ENCODE data around the gene NUDT4. TPM values are rescaled to one million over a fixed set of nuclear protein-coding genes. Genes with fewer than 3 reads are reported as not detected.

Gene NUDT4
- total and polyA plus RNA-seq, 9 of the 15 experiments (the other 6 are each of a cell fraction or from before 2014, with no cell fraction given): 38.1 to 164 (median 99.2) TPM

DNA sequence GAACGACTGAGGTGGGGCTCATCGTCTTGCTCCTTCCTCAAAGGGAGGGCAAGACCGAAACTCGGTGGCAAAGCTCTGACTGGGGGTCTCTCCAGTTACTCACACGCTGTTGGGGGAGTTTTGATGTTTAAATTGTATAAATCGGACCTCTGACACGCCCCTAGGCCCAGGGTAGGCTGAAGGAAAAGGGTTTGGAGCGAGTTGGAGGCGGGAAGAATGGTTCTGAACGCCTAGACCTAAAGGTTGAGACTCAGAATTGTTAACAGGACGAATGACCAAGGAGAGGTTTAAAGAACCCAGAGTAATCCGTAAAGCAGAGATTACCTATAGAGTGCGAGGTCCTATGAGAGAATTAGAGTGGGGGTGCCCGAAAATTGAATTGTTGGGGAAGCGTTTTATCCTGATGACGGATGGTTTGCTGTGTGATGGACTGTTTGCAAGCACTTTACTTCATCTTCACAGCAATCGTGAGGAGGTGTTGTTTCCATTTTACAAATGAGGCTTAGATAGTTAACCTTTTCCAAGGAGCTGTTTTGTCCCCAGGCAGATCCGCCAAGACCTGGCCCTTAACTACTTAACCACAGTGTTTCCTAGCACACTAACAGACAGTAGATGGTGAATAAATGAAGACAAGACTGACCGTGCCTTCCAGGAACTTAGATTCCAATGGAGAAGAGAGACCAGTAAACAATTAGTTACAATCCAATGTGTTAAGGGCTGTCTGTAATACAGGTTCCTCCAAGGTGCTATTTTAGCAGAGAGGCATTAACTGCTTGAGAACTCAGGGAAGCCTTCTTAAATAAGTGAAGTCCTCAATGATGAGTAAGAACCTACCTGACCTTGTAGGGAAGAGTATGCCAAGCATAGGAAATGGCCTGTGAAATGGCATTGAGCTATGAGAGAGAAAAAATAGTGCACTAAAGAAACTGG lies 65.0 kb downstream of the NUDT4 start:
- POLR2A ChIA-PET: interaction anchor here (0.6 to 1.7 kb wide), 11 partner anchors 11 to 658 kb away, joined by 3 to 5 read pairs (median 3); no protein-coding TSS in a partner anchor
- peaks cover 53% of the 10 kb centered on the region for H3K79me2 ChIP-seq (ENCODE audit: control insufficient read depth, insufficient read depth, low read length)
- peaks cover 30% of the 10 kb centered on the region for H4K20me1 ChIP-seq (replicated peaks; ENCODE audit: control insufficient read depth, insufficient read depth, low read length)
- peak in 1 of 4 experiments; percentile 29 for DNase-seq (ENCODE audit: extremely low read depth in 1 of 4, low spot score in 3 of 4)
- peak overlapping the region; percentile 94 for H3K9ac ChIP-seq (ENCODE audit: insufficient read depth in 1 of 2, low read depth in 2 of 2, low read length in 2 of 2)
- in situ Hi-C loops (cut with MboI) (no loop called here), intact Hi-C loops (cut with micrococcal nuclease) (no loop called here)
- BruUV-seq (replicated peaks): TSS peak; percentile 88
- H3K27ac ChIP-seq (ENCODE audit: extremely low read depth, low read depth, low read length): peak overlapping the region; percentile 93
- ATAC-seq: peak; percentile 6
- H3K9me3 ChIP-seq (replicated peaks; ENCODE audit: control insufficient read depth, insufficient read depth, low read depth, low read length): no peaks in the 10 kb centered on the region
- FAIRE-seq: no peak
- no peaks in the 10 kb centered on the region for H3K27me3 ChIP-seq (ENCODE audit: control insufficient read depth in 2 of 2, insufficient read depth in 2 of 2, low read length in 2 of 2)
- H3K9me1 ChIP-seq (ENCODE audit: control insufficient read depth, insufficient read depth, low read length): peaks cover 7% of the 10 kb centered on the region
- CTCF ChIA-PET (ENCODE audit: low intra/inter-chr PET ratio): no interaction called here
- WGBS (ENCODE audit: insufficient coverage, low coverage, missing lambda C conversion rate): 1% methylated on average over 19 of the region's 19 CpGs
- H3K4me3 ChIP-seq: peak overlapping the region; percentile 89
- H3K4me1 ChIP-seq (replicated peaks in 1 of 2; ENCODE audit: control insufficient read depth in 2 of 2, insufficient read depth in 2 of 2, low read length in 2 of 2): peaks cover 8 to 29% of the 10 kb centered on the region in 2 experiments
- peak overlapping the region; percentile 88 for H2AFZ ChIP-seq (ENCODE audit: low read depth, low read length)
- H3K36me3 ChIP-seq (ENCODE audit: control insufficient read depth, insufficient read depth, low read length): peaks cover 12% of the 10 kb centered on the region; the same call in 1 of the 3 replicates
- peak overlapping the region; percentile 89 for H3K4me2 ChIP-seq (ENCODE audit: insufficient read depth, low read length)
- TF ChIP-seq HDAC2 (IDR thresholded peaks at IDR 0.05): 0 out of 2 replicates have a peak, but pooled peaks have one; percentile 21
- peak; percentile 18; the same call in 1 of the 2 replicates for TF ChIP-seq ZFX (CRISPR knock-in tag; IDR thresholded peaks at IDR 0.05)
- TF ChIP-seq ZNF589 (CRISPR knock-in tag; IDR thresholded peaks at IDR 0.05; ENCODE audit: low read depth): 0 out of 2 replicates have a peak, but pooled peaks have one; percentile 17
- TF ChIP-seq, protein P1, sequence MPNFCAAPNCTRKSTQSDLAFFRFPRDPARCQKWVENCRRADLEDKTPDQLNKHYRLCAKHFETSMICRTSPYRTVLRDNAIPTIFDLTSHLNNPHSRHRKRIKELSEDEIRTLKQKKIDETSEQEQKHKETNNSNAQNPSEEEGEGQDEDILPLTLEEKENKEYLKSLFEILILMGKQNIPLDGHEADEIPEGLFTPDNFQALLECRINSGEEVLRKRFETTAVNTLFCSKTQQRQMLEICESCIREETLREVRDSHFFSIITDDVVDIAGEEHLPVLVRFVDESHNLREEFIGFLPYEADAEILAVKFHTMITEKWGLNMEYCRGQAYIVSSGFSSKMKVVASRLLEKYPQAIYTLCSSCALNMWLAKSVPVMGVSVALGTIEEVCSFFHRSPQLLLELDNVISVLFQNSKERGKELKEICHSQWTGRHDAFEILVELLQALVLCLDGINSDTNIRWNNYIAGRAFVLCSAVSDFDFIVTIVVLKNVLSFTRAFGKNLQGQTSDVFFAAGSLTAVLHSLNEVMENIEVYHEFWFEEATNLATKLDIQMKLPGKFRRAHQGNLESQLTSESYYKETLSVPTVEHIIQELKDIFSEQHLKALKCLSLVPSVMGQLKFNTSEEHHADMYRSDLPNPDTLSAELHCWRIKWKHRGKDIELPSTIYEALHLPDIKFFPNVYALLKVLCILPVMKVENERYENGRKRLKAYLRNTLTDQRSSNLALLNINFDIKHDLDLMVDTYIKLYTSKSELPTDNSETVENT (CRISPR knock-in tag; IDR thresholded peaks at IDR 0.05): no peak
- TF ChIP-seq ZNF175 (CRISPR knock-in tag; IDR thresholded peaks at IDR 0.05; ENCODE audit: low read depth): 0 out of 2 replicates have a peak, but pooled peaks have one; percentile 13
- TF ChIP-seq PML (IDR thresholded peaks at IDR 0.05; ENCODE audit: low read length): peak; percentile 14; the same call in 1 of the 2 replicates
- TF ChIP-seq, protein P2, sequence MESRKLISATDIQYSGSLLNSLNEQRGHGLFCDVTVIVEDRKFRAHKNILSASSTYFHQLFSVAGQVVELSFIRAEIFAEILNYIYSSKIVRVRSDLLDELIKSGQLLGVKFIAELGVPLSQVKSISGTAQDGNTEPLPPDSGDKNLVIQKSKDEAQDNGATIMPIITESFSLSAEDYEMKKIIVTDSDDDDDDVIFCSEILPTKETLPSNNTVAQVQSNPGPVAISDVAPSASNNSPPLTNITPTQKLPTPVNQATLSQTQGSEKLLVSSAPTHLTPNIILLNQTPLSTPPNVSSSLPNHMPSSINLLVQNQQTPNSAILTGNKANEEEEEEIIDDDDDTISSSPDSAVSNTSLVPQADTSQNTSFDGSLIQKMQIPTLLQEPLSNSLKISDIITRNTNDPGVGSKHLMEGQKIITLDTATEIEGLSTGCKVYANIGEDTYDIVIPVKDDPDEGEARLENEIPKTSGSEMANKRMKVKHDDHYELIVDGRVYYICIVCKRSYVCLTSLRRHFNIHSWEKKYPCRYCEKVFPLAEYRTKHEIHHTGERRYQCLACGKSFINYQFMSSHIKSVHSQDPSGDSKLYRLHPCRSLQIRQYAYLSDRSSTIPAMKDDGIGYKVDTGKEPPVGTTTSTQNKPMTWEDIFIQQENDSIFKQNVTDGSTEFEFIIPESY (CRISPR knock-in tag; IDR thresholded peaks at IDR 0.05): peak; percentile 46; the same call in 1 of the 2 replicates
- TF ChIP-seq HNRNPK (IDR thresholded peaks at IDR 0.05; ENCODE audit: low read depth, low read length, poor library complexity, severe bottlenecking): no peak
- no peak; the same call in 1 of the 2 replicates for TF ChIP-seq TAF7 (tag; IDR thresholded peaks at IDR 0.05)
- TF ChIP-seq POLR2AphosphoS5 (IDR thresholded peaks at IDR 0.05; ENCODE audit: control insufficient read depth, insufficient read depth, low read depth, low read length): peak; percentile 81
- 0 out of 2 replicates have a peak, but pooled peaks have one; percentile 5 for TF ChIP-seq EP400 (IDR thresholded peaks at IDR 0.05)
- TF ChIP-seq DPF2 (IDR thresholded peaks at IDR 0.05): peak; percentile 44; the same call in 1 of the 2 replicates
- peak; percentile 0; the same call in 1 of the 2 replicates for TF ChIP-seq CTBP1 (IDR thresholded peaks at IDR 0.05; ENCODE audit: borderline replicate concordance)
- peak in 1 of 2 experiments; percentile 59; a peak in 1 of 4 replicates for TF ChIP-seq FOXA3 (CRISPR knock-in tag; conservative IDR thresholded peaks at IDR 0.05 in 1 of 2, IDR thresholded peaks at IDR 0.05 in 1 of 2)
- peak; percentile 10; the same call in 1 of the 2 replicates for TF ChIP-seq L3MBTL2 (IDR thresholded peaks at IDR 0.05)
- no peak for TF ChIP-seq ATF1 (CRISPR knock-in tag; IDR thresholded peaks at IDR 0.05)
- TF ChIP-seq ATF1 (tag; IDR thresholded peaks at IDR 0.05): peak; percentile 53
